GM21381 (cell line): Measurements from ENCODE around the gene APOL2.
A peak's percentile ranks its signal among the peaks of the same experiment; 100 is the strongest.
"Not testable (repeated sequence)": the region's sequence is repeated elsewhere in the genome, so short reads cannot be mapped to it uniquely, and the experiment has no call there.

Experiments used
- ATAC-seq: cut with Tn5 transposase; IDR thresholded peaks from one replicate; pipeline ENCODE4 v1.9.1; 2021; ENCODE audit warnings: mild to moderate bottlenecking, moderate library complexity; ENCODE audit not compliant: unreplicated experiment

The APOL2 gene

DNA sequence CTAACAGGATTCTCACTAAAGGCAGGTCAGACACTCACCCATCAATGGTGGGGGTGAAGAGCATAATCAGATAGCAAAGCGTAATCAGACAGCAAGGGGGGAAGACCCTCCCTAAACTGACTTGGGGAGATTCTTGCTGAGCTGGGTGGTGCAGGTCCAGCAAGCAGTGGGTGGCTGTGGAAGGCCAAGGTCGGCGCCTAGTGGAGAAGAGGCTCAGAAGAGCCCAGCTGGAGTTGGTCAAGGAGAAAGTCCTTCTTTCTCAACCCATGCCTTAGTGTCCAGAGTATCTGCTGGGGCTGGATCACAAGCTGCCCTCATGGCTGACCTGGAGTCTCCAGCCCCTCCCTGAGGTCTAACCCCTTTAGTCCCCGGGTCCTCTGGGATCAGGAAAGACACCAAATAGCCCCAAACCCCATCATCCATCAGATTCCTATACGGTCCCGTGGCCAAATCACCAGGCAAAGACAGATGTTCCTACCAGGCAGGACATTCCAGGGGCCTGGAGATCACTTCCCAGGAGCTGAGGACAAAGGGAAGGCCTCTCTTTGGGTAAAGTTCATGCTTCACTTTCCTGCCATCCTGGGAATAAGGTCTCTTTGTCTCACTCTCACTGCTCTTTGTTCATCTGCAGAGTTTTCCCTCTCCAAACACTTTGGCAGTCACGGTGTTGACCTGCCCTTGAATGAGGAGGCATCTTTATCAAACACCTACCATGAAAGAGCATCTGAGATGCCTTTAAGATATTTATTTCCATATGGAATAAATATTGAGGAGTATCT is 24.7 kb upstream of the APOL2 start:
- ATAC-seq: not testable (repeated sequence)

GRCh38 chr22:36263216-36263673 is 23.9 kb upstream of the APOL2 start:
- ATAC-seq: not testable (repeated sequence)

GRCh38 chr22:36262307-36262706 is 23.0 kb upstream of the APOL2 start:
- ATAC-seq: not testable (repeated sequence)

- not testable (repeated sequence) for ATAC-seq
These were observed 22.3 kb upstream of the APOL2 start for GRCh38 chr22:36261675-36262074.

DNA sequence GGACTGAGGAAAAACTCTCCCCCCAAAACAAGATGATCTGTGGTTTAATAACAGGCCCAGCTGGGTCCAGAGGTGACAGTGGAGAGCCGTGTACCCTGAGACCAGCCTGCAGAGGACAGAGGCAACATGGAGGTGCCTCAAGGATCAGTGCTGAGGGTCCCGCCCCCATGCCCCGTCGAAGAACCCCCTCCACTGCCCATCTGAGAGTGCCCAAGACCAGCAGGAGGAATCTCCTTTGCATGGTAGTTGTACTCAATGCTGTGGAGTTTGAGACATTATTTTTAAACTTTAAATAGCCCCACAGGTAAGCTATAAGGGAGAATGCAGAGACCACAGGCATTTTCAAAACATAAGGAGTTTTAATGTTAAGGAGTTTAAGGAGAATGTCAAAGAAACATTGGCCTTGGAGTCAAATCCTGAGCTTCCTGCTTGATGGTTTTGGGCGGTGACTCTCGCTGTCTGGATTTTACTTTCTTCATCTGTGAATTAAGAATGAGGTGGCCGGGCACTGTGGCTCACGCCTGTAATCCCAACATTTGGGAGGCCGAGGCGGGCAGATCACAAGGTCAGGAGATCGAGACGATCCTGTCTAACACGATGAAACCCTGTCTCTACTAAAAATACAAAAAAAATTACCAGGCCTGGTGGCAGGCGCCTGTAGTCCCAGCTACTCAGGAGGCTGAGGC is 20.4 kb upstream of the APOL2 start:
- ATAC-seq: no peak

DNA sequence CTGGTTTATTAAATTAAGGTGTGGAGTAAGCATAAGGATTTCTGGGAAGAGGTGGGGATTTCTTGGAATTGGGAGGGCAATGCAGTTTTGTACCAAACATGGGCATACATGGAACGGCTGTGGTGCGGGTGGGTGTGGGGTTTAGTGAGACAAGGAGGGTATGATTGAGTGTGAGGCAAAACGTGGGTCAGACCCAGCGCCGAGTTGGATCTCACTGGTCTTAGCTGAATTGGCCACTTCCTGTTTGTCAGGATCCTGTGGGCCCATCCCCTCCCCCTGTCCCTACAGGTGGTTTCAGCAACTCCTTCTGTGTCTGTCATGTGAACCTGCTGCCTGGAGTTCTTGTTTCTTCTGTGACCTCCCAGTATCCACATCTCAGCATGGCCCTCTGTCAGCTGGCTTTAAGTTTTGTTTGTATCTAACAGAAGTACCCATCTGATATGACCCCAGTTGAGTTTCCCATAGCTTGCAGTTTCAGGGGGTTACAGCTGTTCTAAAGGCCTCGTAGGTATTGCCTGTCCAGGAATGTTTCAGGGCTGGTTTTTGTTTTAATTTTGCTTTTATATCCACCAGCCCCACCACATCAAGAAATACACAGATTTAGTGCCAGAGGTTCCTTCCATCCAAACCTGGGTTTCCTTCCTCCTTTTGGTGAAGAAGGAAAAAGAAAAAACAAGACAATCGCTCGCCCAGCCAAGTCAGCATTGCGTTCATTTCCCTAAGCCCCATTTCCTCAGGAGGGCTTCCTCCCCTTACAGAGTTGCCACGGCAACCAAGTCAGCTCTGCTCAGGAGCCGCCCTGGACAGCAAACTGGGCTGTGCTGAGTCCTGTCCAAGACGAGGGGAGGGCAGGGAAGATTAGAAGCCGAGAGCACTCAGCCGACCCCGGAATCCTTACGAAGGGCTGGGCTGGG is 19.6 kb upstream of the APOL2 start:
- no peak for ATAC-seq

DNA sequence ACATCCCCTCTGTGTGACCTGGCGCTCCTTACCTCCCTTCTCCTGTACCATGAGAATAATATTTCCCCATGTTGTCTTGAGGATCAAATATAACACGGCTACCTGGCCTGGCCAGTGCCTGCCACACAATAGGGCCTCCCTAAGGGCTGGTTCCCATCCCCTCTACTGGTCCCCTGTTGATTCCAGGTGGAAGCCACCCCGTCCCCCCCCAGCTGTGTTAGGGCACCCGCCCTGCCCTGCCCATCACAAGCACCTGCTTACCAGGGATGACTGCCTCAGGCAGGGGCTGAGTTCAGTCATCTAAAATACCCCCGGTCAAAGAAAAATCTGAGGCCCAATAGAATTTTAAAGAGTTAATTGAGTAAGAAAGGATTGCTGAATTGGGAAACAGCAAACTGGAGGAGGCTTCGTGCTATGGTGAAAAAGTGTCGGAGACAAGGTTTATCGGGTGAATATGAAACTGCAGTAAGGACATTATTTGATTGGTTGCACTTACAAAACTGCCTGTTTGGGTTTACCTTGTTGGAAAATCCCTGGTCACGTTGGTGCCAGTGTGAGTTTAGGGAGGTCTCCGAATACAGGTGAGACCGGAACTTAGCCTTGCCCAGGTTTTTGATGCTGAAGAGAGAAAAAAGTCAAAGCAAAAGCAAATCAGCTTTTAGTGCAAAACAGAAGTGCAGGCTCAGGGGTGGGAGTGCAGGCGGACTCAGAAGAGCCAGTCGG is 18.8 kb upstream of the APOL2 start:
- no peak for ATAC-seq

DNA sequence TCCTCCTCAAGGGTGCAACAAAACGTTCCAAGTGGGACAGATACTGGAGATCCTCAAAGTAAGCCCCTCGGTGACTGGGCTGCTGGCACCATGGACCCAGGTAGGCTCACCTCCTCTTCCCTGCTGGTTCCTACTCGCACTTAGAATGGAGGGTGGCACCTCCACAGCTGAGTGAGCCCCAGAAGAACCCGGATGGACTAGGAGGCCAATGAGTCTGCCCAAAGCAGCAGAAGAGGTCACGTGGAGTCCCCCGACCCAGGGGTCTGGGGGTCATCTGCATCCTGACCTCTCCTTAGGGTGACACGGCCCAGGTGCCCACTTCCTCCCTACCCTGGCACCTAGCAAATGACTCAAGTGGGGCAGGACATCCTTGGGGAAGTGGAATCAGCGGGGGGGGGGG is 18.0 kb upstream of the APOL2 start:
- ATAC-seq: no peak

DNA sequence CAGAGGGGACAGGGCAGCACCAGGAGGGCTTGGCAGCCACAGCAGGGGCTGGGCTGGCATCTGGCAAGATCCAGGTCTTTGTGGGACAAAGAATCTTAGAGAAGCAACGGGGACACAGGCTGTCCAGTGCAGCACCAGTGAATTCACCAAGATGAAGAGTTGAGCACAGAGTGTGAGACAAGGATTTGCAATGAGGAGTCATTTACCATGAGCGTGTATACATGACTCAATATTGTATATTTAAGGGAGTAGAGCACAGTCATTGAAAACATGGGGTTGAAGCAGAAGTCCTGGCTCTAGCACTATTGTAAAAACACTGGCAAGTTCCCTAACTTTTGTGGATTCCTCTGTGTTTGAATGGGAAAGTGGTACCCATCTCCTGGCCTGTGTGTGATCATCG is 17.2 kb upstream of the APOL2 start:
- no peak for ATAC-seq

- ATAC-seq: not testable (repeated sequence)
These were observed 16.2 kb upstream of the APOL2 start for GRCh38 chr22:36255572-36255971.

DNA sequence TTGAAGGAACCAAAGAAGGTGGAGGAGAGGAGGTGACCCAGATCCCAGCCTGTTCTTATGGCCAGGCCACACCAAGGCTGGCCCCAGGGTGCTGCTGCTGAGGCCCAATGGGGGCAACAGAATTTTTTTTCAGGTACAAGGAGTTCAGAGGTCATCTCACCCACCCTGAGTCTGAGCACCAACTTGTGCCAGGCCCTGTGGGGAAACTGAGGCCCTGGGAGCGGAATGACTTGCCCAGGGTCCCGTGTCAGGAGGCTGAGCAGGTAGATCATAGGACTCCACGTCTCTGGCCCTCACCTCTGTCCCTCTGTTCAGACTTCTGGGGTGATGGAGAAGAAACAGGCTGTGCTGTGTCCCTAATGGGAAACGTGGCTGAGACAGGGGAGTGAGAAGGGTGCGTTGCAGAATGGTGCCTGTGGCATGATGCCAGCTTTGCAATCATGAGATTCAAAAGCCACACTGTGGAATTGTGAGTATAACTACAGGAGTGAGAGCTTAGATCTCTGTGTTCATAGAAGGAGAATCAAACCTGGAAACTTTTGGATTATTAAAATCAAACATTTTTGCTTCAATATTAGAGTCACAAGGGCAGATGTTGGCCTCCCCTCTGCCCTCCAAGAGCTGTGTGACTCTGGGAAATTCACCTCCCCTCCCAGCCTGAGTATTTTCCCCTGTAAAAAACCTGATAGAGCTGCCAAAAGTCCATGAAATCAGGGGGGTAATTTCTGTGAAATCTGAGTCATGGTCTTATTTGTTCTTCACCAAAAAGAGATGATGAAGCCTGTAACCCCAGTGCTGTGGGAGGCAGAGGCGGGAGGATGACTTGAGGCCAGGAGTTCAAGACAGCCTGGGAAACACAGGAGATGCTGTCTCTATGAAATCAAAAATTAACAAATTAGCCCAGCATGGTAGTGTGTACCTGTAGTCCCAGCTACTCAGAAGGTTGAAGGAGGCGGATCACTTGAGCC is 14.5 kb upstream of the APOL2 start:
- no peak for ATAC-seq

- ATAC-seq: peak; percentile 79
These were observed 13.6 kb upstream of the APOL2 start, which contains the start of gene APOL1 for GRCh38 chr22:36252754-36253522. Gene APOL1, plus strand, starts transcription at chr22:36253133. Its CDS starts 1,823 bp downstream, at chr22:36254956.

DNA sequence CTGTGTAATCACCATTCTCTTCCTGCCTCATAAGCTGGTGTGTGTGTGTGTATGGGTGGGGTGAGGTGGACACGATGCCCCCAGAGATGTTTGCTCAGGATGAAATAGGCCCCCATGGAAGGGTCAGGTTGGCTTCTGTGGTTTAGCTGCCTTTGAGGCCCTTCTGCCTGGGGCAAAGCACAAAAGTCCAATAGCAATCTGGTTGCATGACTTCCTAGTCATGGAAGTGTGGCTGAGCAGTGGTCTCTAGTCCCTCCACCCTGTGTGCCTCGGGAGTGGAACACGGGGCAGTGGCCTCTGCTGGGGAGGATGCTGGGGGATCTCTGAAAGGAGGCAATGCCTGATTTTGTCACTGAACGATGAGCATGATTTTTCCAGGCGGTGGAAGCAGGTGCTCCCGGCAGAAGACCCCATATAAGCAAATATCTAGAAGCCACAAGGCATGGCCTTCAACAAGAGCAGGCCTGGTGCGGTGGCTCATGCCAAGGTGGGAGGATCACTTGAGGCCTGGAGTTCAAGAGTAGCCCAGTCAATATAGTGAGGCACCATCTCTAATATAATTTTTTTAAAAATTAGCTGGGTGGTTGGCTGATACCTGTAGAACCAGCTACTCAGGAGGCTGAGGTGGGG is 12.8 kb upstream of the APOL2 start:
- not testable (repeated sequence) for ATAC-seq

- not testable (repeated sequence) for ATAC-seq
These were observed 11.1 kb upstream of the APOL2 start for GRCh38 chr22:36250292-36250960.

GRCh38 chr22:36249160-36249559 is 9.8 kb upstream of the APOL2 start:
- no peak for ATAC-seq

- ATAC-seq: no peak
These were observed 8.6 kb upstream of the APOL2 start for GRCh38 chr22:36247955-36248354.

DNA sequence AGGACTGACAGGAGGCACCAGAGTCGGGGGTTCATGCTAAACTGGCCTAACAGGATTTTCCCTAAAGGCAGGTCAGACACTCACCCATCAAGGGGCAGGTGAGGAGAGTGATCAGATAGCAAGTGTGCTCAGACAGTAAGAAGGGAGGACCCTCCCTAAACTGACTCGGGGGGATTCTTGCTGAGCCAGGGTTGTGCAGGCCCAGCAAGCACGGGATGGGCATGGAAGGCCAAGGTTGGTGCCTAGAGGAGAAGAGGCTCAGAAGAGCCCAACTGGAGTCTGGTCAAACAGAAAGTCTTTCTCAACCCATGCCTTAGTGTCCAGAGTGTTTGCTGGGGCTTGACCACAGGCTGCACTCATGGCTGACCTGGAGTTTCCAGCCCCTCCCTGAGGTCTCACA is 7.4 kb upstream of the APOL2 start:
- ATAC-seq: no peak
